GM12892 (cell line): Measurements from ENCODE around the gene SPOCK1.
"Not testable (repeated sequence)": the region's sequence is repeated elsewhere in the genome, so short reads cannot be mapped to it uniquely, and the experiment has no call there.

Source experiments
- DNase-seq: peaks from one replicate; pipeline ENCODE4 v3.0.0; 2011; ENCODE audit not compliant: insufficient read length
- FAIRE-seq: peaks from 2 replicates; lab custom pipeline; 2011; peaks lifted over from hg19 to GRCh38; lab: Jason Lieb, UNC
- POLR2A ChIP-seq: IDR thresholded peaks from 2 replicates; pipeline ENCODE4 v1.6.1; 2011; ENCODE audit warnings: low read depth, low read length, control low read depth
- POLR2AphosphoS5 ChIP-seq: IDR thresholded peaks from 2 replicates; pipeline ENCODE4 v1.6.1; 2011; ENCODE audit warnings: low read depth, low read length, control low read depth
- TAF1 ChIP-seq: IDR thresholded peaks from 2 replicates; pipeline ENCODE4 v1.6.1; 2011; ENCODE audit warnings: low read depth, mild to moderate bottlenecking, control low read depth, low read length, borderline replicate concordance

The SPOCK1 gene

GRCh38 chr5:137403869-137404268, 95.3 kb downstream of the SPOCK1 start:
- no peak for DNase-seq
- FAIRE-seq = no peak
- TF ChIP-seq TAF1 (no peak), POLR2AphosphoS5 (no peak), POLR2A (no peak)

- TF ChIP-seq POLR2AphosphoS5 (no peak), POLR2A (no peak), TAF1 (no peak)
- FAIRE-seq = no peak
- no peak for DNase-seq
These were observed 96.5 kb downstream of the SPOCK1 start for GRCh38 chr5:137402436-137403187.

GRCh38 chr5:137401946-137402345, 97.2 kb downstream of the SPOCK1 start:
- no peak for FAIRE-seq
- TF ChIP-seq POLR2A = no peak
- no peak for DNase-seq

GRCh38 chr5:137400571-137400970, 98.6 kb downstream of the SPOCK1 start:
- FAIRE-seq = no peak
- TF ChIP-seq POLR2A (no peak), POLR2AphosphoS5 (no peak), TAF1 (no peak)
- DNase-seq = no peak

GRCh38 chr5:137399911-137400310, 99.2 kb downstream of the SPOCK1 start:
- no peak for TF ChIP-seq POLR2AphosphoS5
- FAIRE-seq = no peak
- DNase-seq = no peak

- DNase-seq = no peak
- FAIRE-seq = no peak
- TF ChIP-seq POLR2A (no peak), TAF1 (no peak), POLR2AphosphoS5 (no peak)
These were observed 100.4 kb downstream of the SPOCK1 start for GRCh38 chr5:137398751-137399150.

- TF ChIP-seq POLR2A = no peak
- TF ChIP-seq TAF1 = no peak
- no peak for TF ChIP-seq POLR2AphosphoS5
- DNase-seq (no peak), FAIRE-seq (no peak)
These were observed 101.0 kb downstream of the SPOCK1 start for GRCh38 chr5:137398154-137398553.

GRCh38 chr5:137395011-137395755, 103.9 kb downstream of the SPOCK1 start:
- DNase-seq (no peak), FAIRE-seq (no peak)
- no peak for TF ChIP-seq TAF1
- no peak for TF ChIP-seq POLR2A

- TF ChIP-seq POLR2AphosphoS5 (no peak), POLR2A (no peak), TAF1 (no peak)
- FAIRE-seq (no peak), DNase-seq (no peak)
These were observed 104.7 kb downstream of the SPOCK1 start for GRCh38 chr5:137394380-137394779.

GRCh38 chr5:137393196-137393993, 105.7 kb downstream of the SPOCK1 start:
- TF ChIP-seq POLR2A (no peak), TAF1 (no peak), POLR2AphosphoS5 (no peak)
- no peak for FAIRE-seq
- DNase-seq = no peak

- FAIRE-seq (no peak), DNase-seq (no peak)
- TF ChIP-seq POLR2AphosphoS5 (no peak), POLR2A (no peak), TAF1 (no peak)
These were observed 106.9 kb downstream of the SPOCK1 start for GRCh38 chr5:137392261-137392660.

- FAIRE-seq, DNase-seq: not testable (repeated sequence)
These were observed 108.1 kb downstream of the SPOCK1 start for GRCh38 chr5:137391044-137391443.
